Measurements from ENCODE around the gene PLOD2.

DNA sequence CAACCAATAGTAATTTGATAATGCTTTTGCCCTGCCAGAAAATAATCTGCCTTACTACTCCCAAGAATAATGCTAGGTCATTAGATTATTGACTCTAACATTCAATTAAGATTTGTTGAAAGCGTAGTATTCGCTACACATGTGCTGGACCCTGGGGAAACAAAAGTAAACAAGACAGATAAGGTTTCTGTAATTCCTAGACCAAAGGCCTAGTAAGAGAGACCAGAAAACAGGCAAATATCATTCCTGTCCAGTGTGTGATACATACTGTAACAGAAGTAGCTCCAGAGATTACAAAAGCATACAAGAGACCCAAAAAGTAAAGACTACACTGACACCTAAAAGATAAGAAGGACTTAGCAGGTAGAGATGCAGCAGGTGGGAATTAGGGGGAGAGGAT lies 60.8 kb downstream of the PLOD2 start:
- TF ChIP-seq, protein P1, sequence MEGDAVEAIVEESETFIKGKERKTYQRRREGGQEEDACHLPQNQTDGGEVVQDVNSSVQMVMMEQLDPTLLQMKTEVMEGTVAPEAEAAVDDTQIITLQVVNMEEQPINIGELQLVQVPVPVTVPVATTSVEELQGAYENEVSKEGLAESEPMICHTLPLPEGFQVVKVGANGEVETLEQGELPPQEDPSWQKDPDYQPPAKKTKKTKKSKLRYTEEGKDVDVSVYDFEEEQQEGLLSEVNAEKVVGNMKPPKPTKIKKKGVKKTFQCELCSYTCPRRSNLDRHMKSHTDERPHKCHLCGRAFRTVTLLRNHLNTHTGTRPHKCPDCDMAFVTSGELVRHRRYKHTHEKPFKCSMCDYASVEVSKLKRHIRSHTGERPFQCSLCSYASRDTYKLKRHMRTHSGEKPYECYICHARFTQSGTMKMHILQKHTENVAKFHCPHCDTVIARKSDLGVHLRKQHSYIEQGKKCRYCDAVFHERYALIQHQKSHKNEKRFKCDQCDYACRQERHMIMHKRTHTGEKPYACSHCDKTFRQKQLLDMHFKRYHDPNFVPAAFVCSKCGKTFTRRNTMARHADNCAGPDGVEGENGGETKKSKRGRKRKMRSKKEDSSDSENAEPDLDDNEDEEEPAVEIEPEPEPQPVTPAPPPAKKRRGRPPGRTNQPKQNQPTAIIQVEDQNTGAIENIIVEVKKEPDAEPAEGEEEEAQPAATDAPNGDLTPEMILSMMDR (conservative IDR thresholded peaks at IDR 0.05; ENCODE audit: low read length) = no peak
- TF ChIP-seq EZH2phosphoT487 (IDR thresholded peaks at IDR 0.05; ENCODE audit: borderline replicate concordance, low read depth, low read length) = no peak

Measured in OCI-LY7 (cell line).